Endothelial cell of umbilical vein (primary cell): ENCODE results near the gene TXN2. TPM values are rescaled to one million over a fixed set of nuclear protein-coding genes. Genes with fewer than 3 reads are reported as not detected.
A peak's percentile ranks its signal among the peaks of the same experiment; 100 is the strongest.

Experiments
- BruUV-seq: library from RNA; stranded (reverse); fragments of 400-500 nt; replicated peaks from 2 replicates; lab custom pipeline; 2021; lab: Mats Ljungman, UMichigan
- CTCF ChIA-PET: fragments of 300-600, 350-600 bp; sonication (Branson Sonifier 250); formaldehyde crosslinking; loops from one replicate; lab custom pipeline; 2021; ENCODE audit warnings: antibody characterized with exemption, inconsistent platforms; lab: Charles Lee
- POLR2A ChIA-PET: fragments of 300-600, 350-600 bp; sonication (Branson Sonifier 250); formaldehyde crosslinking; loops from one replicate; lab custom pipeline; 2021; ENCODE audit warnings: antibody characterized with exemption, inconsistent platforms; lab: Charles Lee
- DNase-seq: peaks from one replicate; pipeline ENCODE4 v3.0.0-alpha.2; 2011; ENCODE audit warnings: low read depth, low spot score
- FAIRE-seq: peaks from 2 replicates; lab custom pipeline; 2011; peaks lifted over from hg19 to GRCh38; lab: Jason Lieb, UNC
- H2AFZ ChIP-seq: 2 replicates; pipeline ENCODE4 v1.6.0; 2012; ENCODE audit warnings: low read depth, low read length, control low read depth, inconsistent platforms
- H3K27ac ChIP-seq: 2 replicates; pipeline ENCODE4 v1.5.1; 2011; ENCODE audit warnings: low read depth, mild to moderate bottlenecking, control low read depth, low read length, moderate library complexity; ENCODE audit not compliant: insufficient read depth
- H3K27me3 ChIP-seq, 2 experiments: 2 replicates each; pipeline versions ENCODE4 v1.6.0 to v1.6.1; 2011; ENCODE audit warnings: low read length in 2 of 2, mixed read lengths in 1 of 2; ENCODE audit not compliant: control insufficient read depth in 2 of 2, insufficient read depth in 2 of 2
- H3K36me3 ChIP-seq, 2 experiments: 2 replicates in 1 of 2; 3 replicates in 1 of 2; pipeline ENCODE4 v1.5.1; 2011; ENCODE audit warnings: low read length in 2 of 2, mild to moderate bottlenecking in 1 of 2, moderate library complexity in 1 of 2; ENCODE audit not compliant: control insufficient read depth in 2 of 2, insufficient read depth in 2 of 2; ENCODE audit errors: extremely low read depth in 1 of 2
- H3K4me1 ChIP-seq: 3 replicates; pipeline ENCODE4 v1.5.1; 2011; ENCODE audit warnings: mild to moderate bottlenecking, low read length; ENCODE audit not compliant: control insufficient read depth, insufficient read depth; ENCODE audit errors: extremely low read depth
- H3K4me2 ChIP-seq: 2 replicates; pipeline ENCODE4 v1.6.1; 2011; ENCODE audit warnings: low read length, control low read depth, mixed read lengths; ENCODE audit not compliant: insufficient read depth
- H3K4me3 ChIP-seq, 3 experiments: fragments of 200-600 bp in 1 of 3; sonication (generic), shearing (Covaris generic) in 1 of 3; replicated peaks in 1 of 3; 2 replicates each; pipeline ENCODE4 v1.5.1; 2011 to 2016; ENCODE audit warnings: control low read depth in 3 of 3, low read length in 3 of 3, mild to moderate bottlenecking in 2 of 3, inconsistent platforms in 1 of 3, low read depth in 1 of 3, moderate library complexity in 1 of 3; ENCODE audit not compliant: insufficient read depth in 1 of 3
- H3K79me2 ChIP-seq: 2 replicates; pipeline ENCODE4 v1.6.0; 2012; ENCODE audit warnings: low read length, inconsistent platforms; ENCODE audit not compliant: control insufficient read depth, insufficient read depth
- H3K9ac ChIP-seq: replicated peaks from 2 replicates; pipeline ENCODE3; 2011; ENCODE audit warnings: low read length, control low read depth; ENCODE audit not compliant: insufficient read depth; ENCODE audit errors: extremely low read depth
- H3K9me1 ChIP-seq: replicated peaks from 3 replicates; pipeline ENCODE4 v1.6.0; 2011; ENCODE audit warnings: mild to moderate bottlenecking, low read length; ENCODE audit not compliant: control insufficient read depth, insufficient read depth; ENCODE audit errors: extremely low read depth
- H3K9me3 ChIP-seq: replicated peaks from 2 replicates; pipeline ENCODE4 v1.5.1; 2012; ENCODE audit warnings: low read length, inconsistent platforms; ENCODE audit not compliant: control insufficient read depth, insufficient read depth
- H4K20me1 ChIP-seq: replicated peaks from 2 replicates; pipeline ENCODE3; 2011; ENCODE audit warnings: mild to moderate bottlenecking, low read length; ENCODE audit not compliant: control insufficient read depth, insufficient read depth; ENCODE audit errors: extremely low read depth
- FOS ChIP-seq: IDR thresholded peaks from 2 replicates; pipeline ENCODE4 v1.6.1; 2011; ENCODE audit warnings: mild to moderate bottlenecking, low read length, moderate library complexity, borderline replicate concordance; ENCODE audit not compliant: insufficient read depth
- GATA2 ChIP-seq: IDR thresholded peaks from 2 replicates; pipeline ENCODE4 v1.7.0; 2011; ENCODE audit warnings: low read depth, mild to moderate bottlenecking, moderate library complexity, mixed read lengths, low read length; ENCODE audit not compliant: insufficient read length, insufficient read depth
- JUN ChIP-seq: IDR thresholded peaks from 2 replicates; pipeline ENCODE4 v1.6.1; 2011; ENCODE audit warnings: borderline replicate concordance, low read depth; ENCODE audit not compliant: insufficient read length, insufficient read depth
- MYC ChIP-seq: IDR thresholded peaks from one replicate; pipeline ENCODE4 v1.6.1; 2011; ENCODE audit warnings: mild to moderate bottlenecking, low read depth, low read length
- POLR2A ChIP-seq: IDR thresholded peaks from 2 replicates; pipeline ENCODE4 v1.6.1; 2012; ENCODE audit warnings: low read depth, mild to moderate bottlenecking, control low read depth, low read length
- POLR2AphosphoS5 ChIP-seq: IDR thresholded peaks from 2 replicates; pipeline ENCODE4 v1.6.1; 2012; ENCODE audit warnings: low read depth, mild to moderate bottlenecking, control low read depth, low read length, moderate library complexity; ENCODE audit not compliant: insufficient read depth
- dilution Hi-C: fragments of 300-500 bp; cut with MboI; formaldehyde crosslinking; loops from one replicate; pipeline ENCODE4 v1.15.0; 2019; ENCODE audit warnings: low sequenced_read_pairs; ENCODE audit not compliant: extremely low pct_ligation_motif_present
- intact Hi-C: fragments of 100-400 bp; cut with micrococcal nuclease; formaldehyde crosslinking; loops from one replicate; pipeline ENCODE4 v1.10.0; 2022
- polyA plus RNA-seq, 4 experiments: library from polyadenylated mRNA; depleted of rRNA in 3 of 4; stranded (reverse) in 3 of 4; unstranded in 1 of 4; fragments of >200 nt; gene quantifications; 2 replicates each; pipeline versions ENCODE4 v1.2.1 to v1.2.3, GENCODE V29; 2011 to 2012; ENCODE audit warnings: missing spikeins in 1 of 4
- total RNA-seq: library from RNA; stranded (reverse); gene quantifications from 2 replicates; pipeline ENCODE4 v1.2.3, GENCODE V29; 2021
- TF ChIP-seq, protein P1 (sequence below): IDR thresholded peaks from 2 replicates; pipeline ENCODE4 v1.6.1; 2011; ENCODE audit not compliant: insufficient read depth, insufficient read length

The TXN2 gene
- total and polyA plus RNA-seq, 2 donors (not counting 3 experiments of a cell fraction or from before 2014, with no cell fraction given) = 75.9 to 183 TPM

DNA sequence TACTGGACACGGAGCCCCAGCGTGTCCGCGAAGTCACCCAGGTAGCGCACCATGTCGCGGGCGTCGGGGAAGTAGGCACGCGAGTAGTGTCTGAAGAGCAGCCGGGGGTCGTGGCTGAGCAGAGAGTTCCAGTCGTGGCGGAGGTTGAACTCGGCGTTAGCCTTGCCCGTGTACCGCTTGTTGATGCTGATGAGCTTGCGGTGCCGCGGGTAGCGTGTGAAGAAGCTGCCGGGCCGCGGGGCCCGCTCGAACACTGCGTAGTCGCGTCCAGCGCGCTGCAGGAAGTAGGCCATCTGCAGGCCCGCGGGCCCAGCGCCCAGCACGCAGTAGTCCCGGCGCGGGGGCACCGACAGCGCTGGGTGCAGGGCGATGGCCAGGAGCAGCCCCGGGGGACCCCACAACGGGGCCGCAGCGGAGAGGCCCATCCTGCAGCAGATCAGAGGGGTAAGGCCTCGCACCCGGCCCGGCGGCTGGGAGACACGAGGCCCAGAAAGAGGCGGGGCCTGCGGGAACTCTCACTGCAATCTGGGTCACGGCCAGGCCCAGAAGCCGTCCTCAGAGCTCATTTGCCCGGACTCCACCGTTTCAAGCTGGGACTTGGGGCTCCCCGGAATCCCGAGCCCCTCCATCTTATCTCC is 24.7 kb upstream of the TXN2 start:
- ChIA-PET CTCF (interaction anchor here (1.4 to 2.0 kb wide), 3 partner anchors 19 to 693 kb away, joined by 4 to 9 read pairs (median 8); no protein-coding TSS in a partner anchor), POLR2A (no interaction called here)
- FAIRE-seq (no peak), DNase-seq (no peak)
- peaks cover 10% of the 10 kb centered on the region for H3K4me1 ChIP-seq
- H3K9me1 ChIP-seq = no peaks in the 10 kb centered on the region
- peak overlapping the region; percentile 70 for H2AFZ ChIP-seq
- no peaks in the 10 kb centered on the region for H3K9me3 ChIP-seq
- no TSS peak for BruUV-seq
- H3K4me3 ChIP-seq = peak overlapping the region in 1 of 3 experiments; percentile 58
- no peaks in the 10 kb centered on the region for H3K79me2 ChIP-seq
- no peak overlapping the region for H3K9ac ChIP-seq
- intact Hi-C loops (loop anchor here (2.0 kb wide), 1 partner anchor 23 kb away; the partner anchor contains the start of gene EIF3D), dilution Hi-C loops (no loop called here)
- peaks cover 5 to 9% of the 10 kb centered on the region in 2 experiments for H3K36me3 ChIP-seq
- H4K20me1 ChIP-seq = no peaks in the 10 kb centered on the region
- no peak for TF ChIP-seq GATA2
- TF ChIP-seq JUN = no peak
- TF ChIP-seq POLR2A = no peak
- TF ChIP-seq, protein P1, sequence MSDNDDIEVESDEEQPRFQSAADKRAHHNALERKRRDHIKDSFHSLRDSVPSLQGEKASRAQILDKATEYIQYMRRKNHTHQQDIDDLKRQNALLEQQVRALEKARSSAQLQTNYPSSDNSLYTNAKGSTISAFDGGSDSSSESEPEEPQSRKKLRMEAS = no peak
- no peak for TF ChIP-seq POLR2AphosphoS5
- TF ChIP-seq FOS = no peak
- no peak for TF ChIP-seq MYC
- no peaks in the 10 kb centered on the region for H3K27me3 ChIP-seq
- H3K4me2 ChIP-seq = no peak overlapping the region
- H3K27ac ChIP-seq = no peak overlapping the region
